HG02885 (cell line): Measurements from ENCODE around the gene PSMD3.

Experiments used
- ATAC-seq: cut with Tn5 transposase; IDR thresholded peaks from one replicate; pipeline ENCODE4 v1.9.1; 2021; ENCODE audit warnings: mild to moderate bottlenecking; ENCODE audit not compliant: unreplicated experiment, poor library complexity

The PSMD3 gene

GRCh38 chr17:40038882-40039513 lies 58.4 kb downstream of the PSMD3 start:
- no peak for ATAC-seq

GRCh38 chr17:40041196-40041595 lies 60.6 kb downstream of the PSMD3 start:
- no peak for ATAC-seq
